Suprapubic skin (tissue), 4 donors: Measurements from ENCODE around the gene CAND1. TPM values are rescaled to one million over a fixed set of nuclear protein-coding genes. Genes with fewer than 3 reads are reported as not detected.

ENCODE experiments used
- DNase-seq, 2 donors: peaks; one replicate each; pipeline ENCODE4 v3.0.0-alpha.2; 2019; ENCODE audit warnings: low spot score in 2 of 2
- H3K27ac ChIP-seq: fragments of 200-600 bp; sonication (generic); one replicate; pipeline ENCODE4 v1.5.1; 2019
- H3K27me3 ChIP-seq: fragments of 200-600 bp; sonication (generic); one replicate; pipeline ENCODE4 v1.5.1; 2019
- H3K36me3 ChIP-seq: fragments of 200-600 bp; sonication (generic); one replicate; pipeline ENCODE4 v1.5.1; 2019
- H3K4me1 ChIP-seq: fragments of 200-600 bp; sonication (generic); one replicate; pipeline ENCODE4 v1.5.1; 2019
- H3K4me3 ChIP-seq: fragments of 200-600 bp; sonication (generic); one replicate; pipeline ENCODE4 v1.5.1; 2019; ENCODE audit warnings: mild to moderate bottlenecking
- H3K9me3 ChIP-seq: fragments of 200-600 bp; sonication (generic); one replicate; pipeline ENCODE4 v1.5.1; 2019
- EP300 ChIP-seq: sonication (generic); formaldehyde crosslinking; IDR thresholded peaks from one replicate; pipeline ENCODE4 v1.6.1; 2017; ENCODE audit warnings: antibody characterized with exemption
- POLR2A ChIP-seq, 2 donors: fragments of 450-650 bp; IDR thresholded peaks; one replicate each; pipeline ENCODE4 v1.6.1; 2017; ENCODE audit warnings: antibody characterized with exemption in 2 of 2, mild to moderate bottlenecking in 2 of 2, moderate library complexity in 2 of 2
- POLR2AphosphoS5 ChIP-seq, 3 donors: sonication (generic); formaldehyde crosslinking; IDR thresholded peaks; one replicate each; pipeline ENCODE4 v1.6.1; 2017; ENCODE audit warnings: antibody characterized with exemption in 3 of 3
- WGBS: methylation state at CpG from one replicate; pipeline ENCODE4 v1.1.5; 2018; 5-methylcytosine and 5-hydroxymethylcytosine counted together
- total RNA-seq, 4 donors: library from RNA; depleted of rRNA; stranded (reverse); fragments of >200 nt; gene quantifications; one replicate each; pipeline ENCODE4 v1.1.0, GENCODE V29; 2016
- TF ChIP-seq, protein P1 (sequence below), 2 donors: fragments of 200-600 bp in 1 of 2; fragments of 450-650 bp in 1 of 2; sonication (generic) in 1 of 2; IDR thresholded peaks; one replicate each; pipeline ENCODE4 v1.5.1; 2016 to 2019; ENCODE audit warnings: antibody characterized with exemption in 2 of 2, mild to moderate bottlenecking in 1 of 2, moderate library complexity in 1 of 2

Gene CAND1
- total RNA-seq, 4 donors from 2014 or later: 62.9 to 131 (median 72.3) TPM

DNA sequence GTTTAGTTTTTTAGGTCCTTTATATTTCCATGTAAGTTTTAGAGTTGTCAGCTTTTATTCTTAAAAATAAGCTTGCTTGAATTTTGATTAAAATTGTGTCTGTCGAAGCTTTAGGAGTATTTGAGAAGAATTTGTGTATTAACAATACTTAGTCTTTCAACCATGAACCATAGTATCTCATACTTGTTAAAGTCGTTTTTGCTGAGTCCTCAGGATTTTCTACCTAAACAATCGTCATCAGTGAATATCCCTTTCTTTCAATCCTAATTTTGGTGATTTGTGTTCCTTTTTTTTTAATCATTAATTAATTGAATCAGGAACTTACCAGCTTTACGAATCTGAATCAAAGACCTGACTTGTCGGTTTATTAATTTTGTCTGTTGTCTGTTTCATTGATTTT lies 18.2 kb downstream of the CAND1 start:
- H3K9me3 ChIP-seq: no peaks in the 10 kb centered on the region
- no peak overlapping the region for H3K27ac ChIP-seq
- peaks cover 7% of the 10 kb centered on the region for H3K36me3 ChIP-seq
- peaks cover 4% of the 10 kb centered on the region for H3K4me1 ChIP-seq
- no peaks in the 10 kb centered on the region for H3K27me3 ChIP-seq
- 95% methylated on average over 5 of the region's 5 CpGs for WGBS
- H3K4me3 ChIP-seq: no peak overlapping the region
- TF ChIP-seq, protein P1, sequence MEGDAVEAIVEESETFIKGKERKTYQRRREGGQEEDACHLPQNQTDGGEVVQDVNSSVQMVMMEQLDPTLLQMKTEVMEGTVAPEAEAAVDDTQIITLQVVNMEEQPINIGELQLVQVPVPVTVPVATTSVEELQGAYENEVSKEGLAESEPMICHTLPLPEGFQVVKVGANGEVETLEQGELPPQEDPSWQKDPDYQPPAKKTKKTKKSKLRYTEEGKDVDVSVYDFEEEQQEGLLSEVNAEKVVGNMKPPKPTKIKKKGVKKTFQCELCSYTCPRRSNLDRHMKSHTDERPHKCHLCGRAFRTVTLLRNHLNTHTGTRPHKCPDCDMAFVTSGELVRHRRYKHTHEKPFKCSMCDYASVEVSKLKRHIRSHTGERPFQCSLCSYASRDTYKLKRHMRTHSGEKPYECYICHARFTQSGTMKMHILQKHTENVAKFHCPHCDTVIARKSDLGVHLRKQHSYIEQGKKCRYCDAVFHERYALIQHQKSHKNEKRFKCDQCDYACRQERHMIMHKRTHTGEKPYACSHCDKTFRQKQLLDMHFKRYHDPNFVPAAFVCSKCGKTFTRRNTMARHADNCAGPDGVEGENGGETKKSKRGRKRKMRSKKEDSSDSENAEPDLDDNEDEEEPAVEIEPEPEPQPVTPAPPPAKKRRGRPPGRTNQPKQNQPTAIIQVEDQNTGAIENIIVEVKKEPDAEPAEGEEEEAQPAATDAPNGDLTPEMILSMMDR (IDR thresholded peaks at IDR 0.05): no peak
- TF ChIP-seq EP300 (no peak), POLR2A (IDR thresholded peaks at IDR 0.05) (no peak), POLR2AphosphoS5 (IDR thresholded peaks at IDR 0.05) (no peak)
- DNase-seq: no peak

DNA sequence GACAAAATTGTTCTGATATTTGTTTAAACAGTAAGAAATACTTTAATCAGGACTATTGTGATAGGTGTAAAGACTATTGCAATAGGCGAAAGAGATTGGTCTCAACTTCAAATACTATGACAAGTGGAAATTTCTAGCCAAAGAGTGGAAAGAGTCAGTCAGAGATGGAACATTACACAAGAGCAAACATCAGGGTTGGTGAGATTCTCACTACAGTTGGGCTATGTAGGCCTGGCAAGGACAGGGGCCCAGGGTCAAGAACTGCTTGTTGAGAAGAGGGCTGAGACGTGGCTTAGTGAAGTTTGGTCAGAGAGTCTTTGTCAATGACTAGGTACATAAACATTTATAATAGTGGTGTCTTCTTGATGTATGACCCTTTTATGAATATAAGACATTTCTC lies 19.4 kb downstream of the CAND1 start:
- peaks cover 7% of the 10 kb centered on the region for H3K36me3 ChIP-seq
- H3K4me3 ChIP-seq: no peak overlapping the region
- no peaks in the 10 kb centered on the region for H3K9me3 ChIP-seq
- WGBS: 96% methylated on average over 2 of the region's 2 CpGs
- no peak for DNase-seq
- TF ChIP-seq POLR2AphosphoS5 (IDR thresholded peaks at IDR 0.05) (no peak), EP300 (no peak)
- H3K27ac ChIP-seq: no peak overlapping the region
- no peaks in the 10 kb centered on the region for H3K27me3 ChIP-seq
- peaks cover 4% of the 10 kb centered on the region for H3K4me1 ChIP-seq

DNA sequence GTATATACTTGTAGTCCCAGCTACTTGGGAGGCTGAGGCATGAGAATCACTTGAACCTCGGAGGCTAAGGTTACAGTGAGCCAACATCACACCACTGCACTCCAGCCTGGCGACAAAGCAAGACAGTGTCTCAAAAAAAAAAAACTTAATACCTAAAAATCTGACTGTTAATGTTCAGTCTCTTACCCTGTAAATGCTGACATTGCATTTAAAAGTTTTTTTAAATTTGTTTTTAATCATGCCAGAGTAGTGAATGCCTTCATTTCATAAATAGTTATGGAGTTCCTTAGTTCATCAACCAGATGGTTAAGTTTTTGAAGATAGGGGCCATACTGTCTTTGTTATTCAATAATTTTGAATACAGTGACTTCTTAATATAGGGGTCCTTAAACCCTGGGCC lies 21.2 kb downstream of the CAND1 start:
- no peak overlapping the region for H3K27ac ChIP-seq
- H3K27me3 ChIP-seq: no peaks in the 10 kb centered on the region
- H3K36me3 ChIP-seq: peaks cover 16% of the 10 kb centered on the region
- WGBS: 96% methylated on average over 2 of the region's 2 CpGs
- DNase-seq: no peak
- TF ChIP-seq POLR2A (IDR thresholded peaks at IDR 0.05) (no peak), POLR2AphosphoS5 (IDR thresholded peaks at IDR 0.05) (no peak), EP300 (no peak)
- TF ChIP-seq, protein P1 (IDR thresholded peaks at IDR 0.05): no peak
- peaks cover 4% of the 10 kb centered on the region for H3K4me1 ChIP-seq
- H3K9me3 ChIP-seq: no peaks in the 10 kb centered on the region
- no peak overlapping the region for H3K4me3 ChIP-seq

DNA sequence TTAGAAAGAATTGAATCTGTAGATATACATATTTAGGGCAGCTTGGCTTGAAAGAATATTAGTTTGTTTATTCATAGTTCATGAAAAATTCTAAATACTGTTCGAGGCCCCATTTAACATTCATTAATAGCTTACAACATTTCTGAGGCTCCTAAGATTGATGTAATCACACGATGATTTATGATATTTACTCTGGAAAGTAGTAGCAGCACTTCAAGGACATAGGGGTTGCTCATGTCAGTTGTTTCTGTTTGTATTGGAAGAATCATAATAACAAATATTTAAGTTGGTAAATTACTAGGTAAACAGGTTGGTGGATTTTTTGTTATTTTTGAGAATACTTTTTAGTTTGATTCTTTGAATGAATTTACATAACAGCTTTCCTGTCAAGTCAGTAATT lies 30.4 kb downstream of the CAND1 start:
- Histone ChIP-seq H3K27me3 (no peaks in the 10 kb centered on the region), H3K9me3 (no peaks in the 10 kb centered on the region), H3K4me1 (no peaks in the 10 kb centered on the region), H3K27ac (no peak overlapping the region), H3K36me3 (peaks cover 54% of the 10 kb centered on the region), H3K4me3 (no peak overlapping the region)
- no peak for DNase-seq
- 82% methylated on average over 2 of the region's 2 CpGs for WGBS
- TF ChIP-seq, protein P1 (IDR thresholded peaks at IDR 0.05): no peak
- TF ChIP-seq EP300 (no peak), POLR2A (IDR thresholded peaks at IDR 0.05) (no peak), POLR2AphosphoS5 (IDR thresholded peaks at IDR 0.05) (no peak)

DNA sequence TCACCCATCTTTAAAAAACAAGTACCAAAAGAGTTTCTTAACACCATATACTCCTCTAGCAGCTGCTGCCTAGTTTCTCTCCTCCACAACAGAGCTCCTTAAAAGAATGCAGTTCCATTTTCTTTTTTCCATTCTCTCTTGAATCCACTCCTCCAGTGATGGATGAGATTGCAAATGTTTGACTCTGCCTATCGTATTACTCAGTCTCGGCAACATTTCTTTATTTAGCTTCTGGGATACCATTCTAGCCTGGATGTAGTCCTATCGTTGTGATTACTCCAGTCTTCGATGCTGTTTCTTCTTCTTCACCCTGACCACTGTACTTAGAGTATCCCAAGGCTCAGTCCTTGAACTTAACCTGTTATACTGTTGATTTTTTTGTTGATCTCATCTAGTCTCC lies 30.8 kb downstream of the CAND1 start:
- WGBS: 94% methylated on average over 4 of the region's 4 CpGs
- H3K9me3 ChIP-seq: no peaks in the 10 kb centered on the region
- no peak overlapping the region for H3K27ac ChIP-seq
- H3K36me3 ChIP-seq: peaks cover 54% of the 10 kb centered on the region
- TF ChIP-seq EP300 (no peak), POLR2AphosphoS5 (IDR thresholded peaks at IDR 0.05) (no peak), POLR2A (IDR thresholded peaks at IDR 0.05) (no peak)
- TF ChIP-seq, protein P1 (IDR thresholded peaks at IDR 0.05): no peak
- no peak overlapping the region for H3K4me3 ChIP-seq
- H3K4me1 ChIP-seq: no peaks in the 10 kb centered on the region
- no peak for DNase-seq
- no peaks in the 10 kb centered on the region for H3K27me3 ChIP-seq

DNA sequence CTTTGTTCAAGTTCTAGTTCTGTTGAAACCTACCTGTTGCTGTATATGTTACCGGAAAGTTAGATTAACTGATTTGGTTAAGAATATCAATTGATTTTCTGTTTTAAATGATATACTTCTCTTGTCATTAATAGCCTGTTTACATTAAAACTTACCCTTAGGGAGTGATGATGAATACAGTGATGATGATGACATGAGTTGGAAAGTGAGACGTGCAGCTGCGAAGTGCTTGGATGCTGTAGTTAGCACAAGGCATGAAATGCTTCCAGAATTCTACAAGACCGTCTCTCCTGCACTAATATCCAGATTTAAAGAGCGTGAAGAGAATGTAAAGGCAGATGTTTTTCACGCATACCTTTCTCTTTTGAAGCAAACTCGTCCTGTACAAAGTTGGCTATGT lies 33.0 kb downstream of the CAND1 start:
- Histone ChIP-seq H3K9me3 (no peaks in the 10 kb centered on the region), H3K36me3 (peaks cover 57% of the 10 kb centered on the region), H3K4me3 (no peak overlapping the region), H3K27ac (no peak overlapping the region), H3K27me3 (no peaks in the 10 kb centered on the region), H3K4me1 (no peaks in the 10 kb centered on the region)
- 76% methylated on average over 7 of the region's 7 CpGs for WGBS
- no peak for TF ChIP-seq POLR2AphosphoS5 (IDR thresholded peaks at IDR 0.05)
- no peak for TF ChIP-seq POLR2A (IDR thresholded peaks at IDR 0.05)
- TF ChIP-seq EP300: no peak
- TF ChIP-seq, protein P1 (IDR thresholded peaks at IDR 0.05): no peak
- no peak for DNase-seq
